Kidney capillary endothelial cell (primary cell): ENCODE results near the gene IZUMO4.

Experiments
- DNase-seq: peaks from one replicate; pipeline ENCODE4 v3.0.0-alpha.2; 2018; ENCODE audit warnings: low spot score

Gene IZUMO4

DNA sequence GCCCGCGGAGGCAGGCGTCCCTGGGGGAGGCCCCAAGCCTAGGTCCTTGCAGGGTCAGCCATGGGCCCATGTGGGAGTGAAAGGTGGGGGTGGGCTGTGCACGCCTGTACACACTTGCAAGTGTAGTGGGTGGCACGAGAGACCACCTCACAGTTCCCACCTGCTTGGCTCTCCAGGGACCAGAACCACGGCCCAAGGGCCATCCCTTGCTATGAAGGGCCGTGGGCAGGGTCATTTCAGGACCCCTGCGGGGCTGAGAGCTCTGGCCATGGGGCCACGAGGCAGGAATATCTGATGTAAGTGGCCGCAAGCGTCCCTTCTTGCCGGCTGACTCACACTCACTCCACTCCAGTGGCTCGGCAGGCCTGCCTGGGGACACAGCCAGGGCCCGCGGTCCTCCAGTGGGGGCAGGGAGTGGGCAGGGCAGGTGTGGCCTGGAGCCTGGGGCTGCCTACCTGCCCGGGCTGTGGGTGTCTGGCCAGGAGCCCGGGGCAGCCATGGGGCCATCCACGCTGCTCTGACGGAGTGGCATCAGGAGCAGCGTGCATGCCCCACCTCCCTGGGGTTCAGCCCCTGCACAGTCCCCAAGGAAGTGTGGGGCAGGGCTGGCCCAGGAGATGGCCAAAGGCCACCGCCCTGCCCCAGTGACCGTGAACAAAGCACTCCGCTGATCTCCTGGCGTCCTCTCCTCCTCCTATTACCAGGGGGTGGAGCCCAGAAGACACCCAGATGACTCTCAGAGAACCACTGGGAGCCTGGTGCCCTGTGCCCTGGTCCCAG lies 37.1 kb upstream of the IZUMO4 start:
- DNase-seq, result no peak

GRCh38 chr19:2060884-2061494 lies 35.7 kb upstream of the IZUMO4 start:
- peak; percentile 55 for DNase-seq

DNA sequence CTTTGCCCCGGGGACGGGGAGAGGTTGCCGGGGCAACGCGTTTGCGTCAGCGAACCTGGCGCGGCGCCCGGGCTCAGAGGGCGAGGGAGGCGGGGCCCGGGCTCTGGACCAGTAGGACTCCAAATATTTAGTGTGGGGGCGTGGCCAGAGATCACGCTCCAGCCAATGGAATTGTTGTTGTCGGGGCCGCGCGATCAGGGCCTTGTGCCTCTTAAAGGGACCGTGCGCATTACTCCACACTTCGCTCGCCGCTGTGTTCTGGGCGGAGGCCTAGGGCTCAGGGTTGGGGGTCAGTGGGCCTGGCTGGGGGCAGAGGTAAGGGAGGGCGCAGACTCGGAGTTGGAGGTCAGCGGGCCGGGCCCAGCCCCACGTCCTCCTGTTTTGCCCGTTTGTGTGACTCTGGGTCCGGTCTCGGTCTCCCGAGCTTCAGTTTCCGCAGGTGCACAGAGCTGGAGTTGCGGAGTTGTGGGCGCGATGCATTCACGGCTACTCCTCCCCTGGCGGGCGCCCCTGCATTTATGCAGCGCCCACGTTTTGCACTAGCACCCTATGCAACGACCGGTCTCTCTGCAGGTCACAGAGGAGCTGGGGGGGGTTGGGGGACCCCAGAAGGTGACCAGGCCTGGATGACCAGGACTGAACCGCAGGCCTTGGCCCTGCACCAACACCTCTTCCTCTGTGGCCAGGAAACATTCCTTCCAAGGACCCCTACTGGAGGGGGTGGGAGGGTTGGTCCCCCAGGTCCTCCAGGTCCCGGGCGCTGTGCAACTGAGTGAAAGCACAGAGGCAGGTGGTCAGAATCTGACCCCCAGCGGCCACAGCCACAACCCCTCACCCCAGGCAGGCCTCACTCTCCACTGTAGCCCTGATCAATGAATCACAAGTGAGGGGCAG lies 35.0 kb upstream of the IZUMO4 start:
- peak; percentile 98 for DNase-seq

GRCh38 chr19:2062389-2062729 lies 34.4 kb upstream of the IZUMO4 start:
- DNase-seq, result no peak

DNA sequence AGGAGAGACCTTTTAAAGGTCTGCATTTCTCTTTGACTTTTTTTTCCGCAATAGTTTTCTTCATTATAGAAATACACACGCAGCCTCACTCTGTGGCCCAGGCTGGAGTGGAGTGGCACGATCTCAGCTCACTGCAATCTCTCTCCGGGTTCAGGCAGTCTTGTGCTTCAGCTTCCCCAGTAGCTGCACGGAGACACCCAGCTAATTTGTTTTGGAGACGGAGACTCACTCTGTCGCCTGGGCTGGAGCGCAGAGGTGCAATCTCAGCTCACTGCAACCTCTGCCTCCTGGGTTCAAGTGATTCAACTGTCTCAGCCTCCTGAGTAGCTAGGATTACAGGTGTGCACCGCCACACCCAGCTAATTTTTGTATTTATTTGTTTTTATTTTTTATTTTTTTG lies 33.9 kb upstream of the IZUMO4 start:
- DNase-seq, result no peak

- DNase-seq, result no peak
Observed at GRCh38 chr19:2063824-2064223, 32.9 kb upstream of the IZUMO4 start.

DNA sequence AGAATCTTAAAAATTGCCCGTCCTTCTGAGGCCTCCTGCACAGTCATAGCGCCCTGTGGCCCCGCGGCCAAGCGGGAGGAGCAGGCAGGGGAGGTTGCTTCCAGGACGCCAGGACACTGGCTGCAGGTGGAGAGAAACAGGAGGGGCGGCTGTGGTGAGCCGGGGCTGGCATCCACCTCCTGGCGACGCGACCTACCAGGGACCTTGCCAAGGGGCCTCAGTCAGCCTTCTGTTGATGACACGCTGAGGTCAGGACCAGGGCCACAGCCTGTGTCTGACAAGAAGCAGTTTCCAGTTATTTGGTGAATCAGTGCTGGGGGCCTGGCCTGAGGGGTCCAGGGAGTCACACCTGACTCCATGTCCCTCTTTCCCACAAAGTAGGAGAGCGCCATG lies 32.3 kb upstream of the IZUMO4 start:
- DNase-seq, result no peak

GRCh38 chr19:2064788-2065524 lies 31.8 kb upstream of the IZUMO4 start:
- DNase-seq, result no peak

DNA sequence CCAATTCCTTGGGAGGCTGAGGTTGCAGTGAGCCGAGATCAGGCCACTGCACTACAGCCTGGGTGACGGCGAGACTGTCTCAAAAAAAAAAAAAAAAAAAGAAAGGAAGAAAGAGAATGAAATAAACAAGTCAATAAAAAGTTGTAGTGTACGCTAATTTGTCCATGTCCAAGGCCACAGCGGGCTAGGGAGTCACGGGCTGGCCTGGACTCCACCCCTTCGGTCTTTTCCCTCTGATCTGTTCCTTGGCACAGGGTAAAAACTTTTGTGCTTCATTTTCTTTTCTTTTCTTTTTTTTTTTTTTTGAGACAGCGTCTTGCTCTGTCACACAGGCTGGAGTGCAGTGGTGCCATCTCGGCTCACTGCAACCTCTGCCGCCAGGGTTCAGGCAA lies 26.3 kb upstream of the IZUMO4 start:
- DNase-seq, result no peak

- DNase-seq, result no peak
Observed at GRCh38 chr19:2070986-2071673, 25.6 kb upstream of the IZUMO4 start.

DNA sequence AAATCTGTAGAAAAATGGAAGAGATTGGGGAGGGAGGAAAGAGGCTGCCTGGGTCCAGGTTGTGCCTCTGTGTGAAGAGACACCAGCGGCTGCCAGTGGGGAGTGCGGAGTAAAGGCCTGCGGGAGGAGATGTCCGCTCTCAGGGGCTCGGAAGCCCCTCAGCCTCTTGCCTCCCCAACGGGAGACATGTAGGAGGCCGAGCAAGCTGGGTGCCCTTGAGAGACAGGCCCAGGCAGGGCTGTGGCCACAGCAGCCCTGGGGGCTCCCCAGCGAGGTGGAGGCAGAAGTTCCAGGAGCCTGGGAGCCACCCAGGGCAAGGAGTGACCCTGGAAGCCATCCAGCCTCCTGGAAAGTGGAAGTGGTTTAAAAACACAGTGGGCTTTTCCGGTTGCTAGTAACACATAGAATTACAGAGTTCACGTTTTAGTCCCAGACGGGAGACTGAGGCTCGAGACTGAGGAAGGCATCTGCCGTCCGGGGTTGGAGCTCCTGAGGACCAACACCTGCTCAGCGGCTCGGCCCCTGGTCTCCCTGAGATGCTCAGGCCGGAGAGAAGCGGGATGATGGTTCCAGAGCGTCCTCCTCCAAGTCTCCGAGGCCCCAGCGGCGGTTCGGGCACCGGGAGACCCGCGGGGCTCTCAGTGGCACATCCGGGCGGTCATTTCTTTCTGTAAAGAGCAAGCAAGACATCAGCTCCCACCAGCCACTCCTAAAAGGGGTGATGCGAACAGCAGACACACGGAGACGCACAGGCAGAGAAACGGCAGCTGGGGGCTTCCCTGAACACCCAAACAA lies 23.8 kb upstream of the IZUMO4 start:
- DNase-seq, result no peak

DNA sequence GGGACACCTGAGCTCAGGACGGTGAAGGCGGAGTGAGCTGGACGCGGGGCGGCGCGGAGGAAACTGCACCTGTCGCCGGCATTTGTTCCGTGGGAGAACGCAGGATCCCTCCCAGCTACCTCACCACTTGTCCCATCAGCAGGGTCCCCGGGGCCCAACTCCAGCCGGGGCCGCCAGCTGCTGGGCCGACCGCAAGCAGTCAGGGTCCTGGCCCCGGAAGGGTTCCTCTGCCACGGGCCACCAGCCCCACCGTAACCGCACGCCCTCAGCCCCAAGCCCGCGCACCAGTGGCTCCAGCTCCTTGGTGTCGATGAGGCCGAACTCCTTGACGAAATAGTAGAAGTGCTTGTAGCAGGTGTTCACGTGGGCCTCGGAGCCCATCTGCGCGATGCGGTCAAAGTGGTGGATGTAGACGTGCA lies 20.2 kb upstream of the IZUMO4 start:
- no peak for DNase-seq

- no peak for DNase-seq
Observed at GRCh38 chr19:2077398-2077797, 19.3 kb upstream of the IZUMO4 start.

GRCh38 chr19:2077833-2078619 lies 18.7 kb upstream of the IZUMO4 start:
- DNase-seq, result no peak

DNA sequence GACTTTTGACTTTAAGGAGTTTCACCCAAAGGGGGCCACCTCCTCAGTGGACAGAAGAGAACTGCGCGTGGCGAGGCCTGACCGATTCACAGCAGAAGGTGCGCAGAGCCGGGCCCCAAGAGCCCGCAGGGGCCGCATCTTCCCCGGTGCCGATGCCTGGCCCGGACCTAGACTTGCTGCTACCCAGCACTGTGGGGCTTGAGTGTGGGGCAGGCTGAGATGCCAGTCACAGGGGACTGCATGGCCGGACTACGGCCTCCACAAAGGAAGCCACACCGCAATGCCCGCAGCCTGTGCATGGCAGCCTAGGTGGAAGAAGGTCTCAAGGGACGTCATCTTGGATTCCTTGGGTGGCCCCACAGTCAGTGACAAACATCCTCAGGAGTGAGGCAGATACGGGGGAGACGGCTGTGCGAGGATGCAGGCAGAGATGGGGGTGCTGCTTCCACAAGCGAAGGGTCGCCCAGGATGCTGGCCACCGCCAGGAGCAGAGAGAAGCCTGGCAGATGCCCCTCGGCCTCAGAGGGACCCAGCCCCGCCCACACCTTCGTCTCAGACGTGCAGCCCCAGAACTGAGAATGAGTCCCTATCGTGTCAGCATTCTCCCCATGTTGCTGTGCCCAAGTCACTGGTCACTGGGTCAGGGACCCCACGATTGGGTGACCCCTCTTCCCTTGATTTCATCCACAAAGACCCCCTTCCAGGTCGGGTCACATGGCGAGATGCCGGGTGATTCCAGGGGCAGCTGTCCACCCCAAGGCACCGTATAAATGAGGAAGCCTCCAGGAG lies 17.4 kb upstream of the IZUMO4 start:
- DNase-seq, result no peak

DNA sequence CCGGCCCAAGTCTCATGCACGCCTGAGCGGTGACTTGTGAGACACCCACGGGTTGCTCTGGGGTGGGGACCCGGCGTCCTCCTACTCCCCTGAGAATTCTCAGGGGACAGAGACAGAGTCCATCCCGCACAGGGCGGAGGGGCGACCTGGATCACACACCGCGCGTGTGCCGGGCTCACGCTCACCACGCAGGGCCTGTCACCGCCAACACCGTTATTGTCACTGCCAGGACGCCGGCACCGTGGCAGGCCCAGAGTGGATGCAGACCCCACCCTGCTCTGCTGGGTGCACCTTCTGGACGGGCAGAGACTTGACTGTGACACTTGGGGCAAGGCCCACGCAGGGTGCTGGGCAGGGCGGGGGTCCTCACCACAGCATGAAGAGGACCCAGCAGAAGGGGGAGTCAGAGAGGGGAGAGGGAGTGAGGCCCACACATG lies 16.8 kb upstream of the IZUMO4 start:
- DNase-seq, result no peak

DNA sequence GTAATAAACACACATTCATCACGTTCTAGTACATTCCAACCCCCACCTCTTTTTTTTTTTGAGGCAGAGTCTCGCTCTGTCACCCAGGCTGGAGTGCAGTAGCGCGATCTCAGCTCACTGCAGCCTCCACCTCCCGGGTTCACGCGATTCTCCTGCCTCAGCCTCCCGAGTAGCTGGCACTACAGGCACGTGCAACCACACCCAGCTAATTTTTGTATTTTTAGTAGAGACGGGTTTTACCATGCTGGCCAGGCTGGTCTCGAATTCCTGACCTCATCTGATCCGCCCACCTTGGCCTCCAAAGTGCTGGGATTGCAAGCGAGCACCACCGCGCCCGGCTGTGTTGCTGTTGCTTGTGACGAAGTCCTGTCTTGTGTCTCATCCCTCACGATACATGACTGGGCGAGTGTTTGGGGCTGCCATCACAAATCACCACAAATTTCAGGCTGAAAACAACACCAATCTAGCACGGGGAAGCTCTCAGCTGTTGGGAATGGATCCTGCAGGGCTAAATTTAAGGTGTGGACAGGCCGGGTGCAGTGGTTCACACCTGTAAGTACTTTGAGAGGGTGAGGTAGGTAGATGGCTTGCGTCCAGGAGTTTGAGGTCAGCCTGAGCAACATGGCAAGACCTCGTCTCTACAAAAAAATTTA lies 16.3 kb upstream of the IZUMO4 start:
- no peak for DNase-seq
